Prostate gland (tissue), 2 donors: ENCODE measurements around the gene ADGB.

Source experiments
- POLR2A ChIP-seq: fragments of 450-650 bp; IDR thresholded peaks from one replicate; pipeline ENCODE4 v1.6.1; 2016; ENCODE audit warnings: antibody characterized with exemption, mild to moderate bottlenecking
- POLR2AphosphoS5 ChIP-seq: sonication (generic); formaldehyde crosslinking; IDR thresholded peaks from one replicate; pipeline ENCODE4 v1.6.1; 2017; ENCODE audit warnings: antibody characterized with exemption
- TF ChIP-seq, protein P1 (sequence below), 4 experiments: fragments of 200-600 bp in 2 of 4; fragments of 450-650 bp in 2 of 4; sonication (generic) in 2 of 4; IDR thresholded peaks; 1 replicate in 3 of 4; 2 replicates in 1 of 4; pipeline ENCODE4 v1.5.1; 2016 to 2019; ENCODE audit warnings: antibody characterized with exemption in 4 of 4, mild to moderate bottlenecking in 2 of 4, moderate library complexity in 2 of 4

DNA sequence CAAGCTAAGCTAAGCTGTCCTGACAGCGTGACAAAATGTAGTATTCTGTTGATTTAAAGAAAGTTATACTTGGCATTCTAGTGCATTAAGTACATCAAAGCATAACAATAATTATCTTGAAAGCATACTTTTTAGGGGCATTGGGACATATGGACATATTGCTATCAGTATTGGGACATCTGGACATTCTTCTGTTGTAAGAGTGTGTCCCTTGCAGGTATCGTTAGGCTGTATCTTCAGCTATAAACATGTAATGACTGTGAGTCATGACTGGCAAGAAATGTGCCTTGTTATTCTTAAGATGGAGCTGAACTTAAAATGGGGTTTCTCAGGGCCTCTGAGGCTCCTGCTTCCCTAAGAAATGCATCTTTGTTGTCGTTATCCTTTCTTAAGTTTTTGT, 74.3 kb downstream of the ADGB start:
- TF ChIP-seq, protein P1, sequence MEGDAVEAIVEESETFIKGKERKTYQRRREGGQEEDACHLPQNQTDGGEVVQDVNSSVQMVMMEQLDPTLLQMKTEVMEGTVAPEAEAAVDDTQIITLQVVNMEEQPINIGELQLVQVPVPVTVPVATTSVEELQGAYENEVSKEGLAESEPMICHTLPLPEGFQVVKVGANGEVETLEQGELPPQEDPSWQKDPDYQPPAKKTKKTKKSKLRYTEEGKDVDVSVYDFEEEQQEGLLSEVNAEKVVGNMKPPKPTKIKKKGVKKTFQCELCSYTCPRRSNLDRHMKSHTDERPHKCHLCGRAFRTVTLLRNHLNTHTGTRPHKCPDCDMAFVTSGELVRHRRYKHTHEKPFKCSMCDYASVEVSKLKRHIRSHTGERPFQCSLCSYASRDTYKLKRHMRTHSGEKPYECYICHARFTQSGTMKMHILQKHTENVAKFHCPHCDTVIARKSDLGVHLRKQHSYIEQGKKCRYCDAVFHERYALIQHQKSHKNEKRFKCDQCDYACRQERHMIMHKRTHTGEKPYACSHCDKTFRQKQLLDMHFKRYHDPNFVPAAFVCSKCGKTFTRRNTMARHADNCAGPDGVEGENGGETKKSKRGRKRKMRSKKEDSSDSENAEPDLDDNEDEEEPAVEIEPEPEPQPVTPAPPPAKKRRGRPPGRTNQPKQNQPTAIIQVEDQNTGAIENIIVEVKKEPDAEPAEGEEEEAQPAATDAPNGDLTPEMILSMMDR (IDR thresholded peaks at IDR 0.05): no peak
- no peak for TF ChIP-seq POLR2A
- no peak for TF ChIP-seq POLR2AphosphoS5
